ENCODE data around the gene EPM2AIP1. TPM values are rescaled to one million over a fixed set of nuclear protein-coding genes. Genes with fewer than 3 reads are reported as not detected.

The EPM2AIP1 gene
- total RNA-seq, 1 donor from 2014 or later = 15.3 TPM

- Mint-ChIP-seq H3K9me3 (ENCODE audit: unreplicated experiment) (no peaks in the 10 kb centered on the region), H3K4me3 (ENCODE audit: unreplicated experiment) (peak overlapping the region; percentile 77), H3K4me1 (ENCODE audit: unreplicated experiment) (peaks cover 2% of the 10 kb centered on the region), H3K36me3 (ENCODE audit: low read depth, unreplicated experiment) (peaks cover 14% of the 10 kb centered on the region), H3K27me3 (ENCODE audit: unreplicated experiment) (peaks cover 17% of the 10 kb centered on the region), H3K27ac (ENCODE audit: unreplicated experiment) (no peak overlapping the region)
- TF ChIP-seq CTCF (IDR thresholded peaks at IDR 0.05; ENCODE audit: unreplicated experiment) = no peak
- DNase-seq (ENCODE audit: low spot score) = no peak
Measured at GRCh38 chr3:36943601-36944000, 49.3 kb downstream of the EPM2AIP1 start.

GRCh38 chr3:36942638-36943248 is 50.2 kb downstream of the EPM2AIP1 start:
- Mint-ChIP-seq H3K9me3 (ENCODE audit: unreplicated experiment) (no peaks in the 10 kb centered on the region), H3K27me3 (ENCODE audit: unreplicated experiment) (peaks cover 17% of the 10 kb centered on the region), H3K4me1 (ENCODE audit: unreplicated experiment) (peaks cover 2% of the 10 kb centered on the region), H3K4me3 (ENCODE audit: unreplicated experiment) (no peak overlapping the region), H3K36me3 (ENCODE audit: low read depth, unreplicated experiment) (peaks cover 13% of the 10 kb centered on the region), H3K27ac (ENCODE audit: unreplicated experiment) (no peak overlapping the region)
- no peak for DNase-seq (ENCODE audit: low spot score)
- no peak for TF ChIP-seq CTCF (IDR thresholded peaks at IDR 0.05; ENCODE audit: unreplicated experiment)

GRCh38 chr3:36941658-36942057 is 51.3 kb downstream of the EPM2AIP1 start:
- Mint-ChIP-seq H3K4me1 (ENCODE audit: unreplicated experiment) (peaks cover 2% of the 10 kb centered on the region), H3K27ac (ENCODE audit: unreplicated experiment) (no peak overlapping the region), H3K36me3 (ENCODE audit: low read depth, unreplicated experiment) (peaks cover 6% of the 10 kb centered on the region), H3K4me3 (ENCODE audit: unreplicated experiment) (no peak overlapping the region), H3K9me3 (ENCODE audit: unreplicated experiment) (no peaks in the 10 kb centered on the region), H3K27me3 (ENCODE audit: unreplicated experiment) (peaks cover 13% of the 10 kb centered on the region)
- no peak for TF ChIP-seq CTCF (IDR thresholded peaks at IDR 0.05; ENCODE audit: unreplicated experiment)
- DNase-seq (ENCODE audit: low spot score) = no peak

GRCh38 chr3:36941162-36941561 is 51.8 kb downstream of the EPM2AIP1 start:
- DNase-seq (ENCODE audit: low spot score) = no peak
- Mint-ChIP-seq H3K36me3 (ENCODE audit: low read depth, unreplicated experiment) (peaks cover 4% of the 10 kb centered on the region), H3K4me1 (ENCODE audit: unreplicated experiment) (peaks cover 2% of the 10 kb centered on the region), H3K4me3 (ENCODE audit: unreplicated experiment) (no peak overlapping the region), H3K27ac (ENCODE audit: unreplicated experiment) (no peak overlapping the region), H3K27me3 (ENCODE audit: unreplicated experiment) (peaks cover 13% of the 10 kb centered on the region), H3K9me3 (ENCODE audit: unreplicated experiment) (no peaks in the 10 kb centered on the region)
- TF ChIP-seq CTCF (IDR thresholded peaks at IDR 0.05; ENCODE audit: unreplicated experiment) = no peak

GRCh38 chr3:36937492-36937891 is 55.4 kb downstream of the EPM2AIP1 start:
- Mint-ChIP-seq H3K4me1 (ENCODE audit: unreplicated experiment) (peaks cover 5% of the 10 kb centered on the region), H3K27me3 (ENCODE audit: unreplicated experiment) (no peaks in the 10 kb centered on the region), H3K4me3 (ENCODE audit: unreplicated experiment) (no peak overlapping the region), H3K9me3 (ENCODE audit: unreplicated experiment) (no peaks in the 10 kb centered on the region), H3K36me3 (ENCODE audit: low read depth, unreplicated experiment) (no peaks in the 10 kb centered on the region), H3K27ac (ENCODE audit: unreplicated experiment) (no peak overlapping the region)
- no peak for TF ChIP-seq CTCF (IDR thresholded peaks at IDR 0.05; ENCODE audit: unreplicated experiment)
- DNase-seq (ENCODE audit: low spot score) = no peak

Other genes with a start within 250 kb of the EPM2AIP1 start
- gene DCLK3, start 228.6 kb downstream of the EPM2AIP1 start, total RNA-seq (ENCODE audit: unreplicated experiment) = not detected
- gene TRANK1, start 48.1 kb downstream of the EPM2AIP1 start, total RNA-seq (ENCODE audit: unreplicated experiment) = 2.8 TPM
- gene MLH1, start 387 bp upstream of the EPM2AIP1 start, total RNA-seq (ENCODE audit: unreplicated experiment) = 42.9 TPM
- gene LRRFIP2, start 181.5 kb upstream of the EPM2AIP1 start, total RNA-seq (ENCODE audit: unreplicated experiment) = 40.0 TPM